ENCODE results near the gene ZNF362. TPM values are rescaled to one million over a fixed set of nuclear protein-coding genes. Genes with fewer than 3 reads are reported as not detected.

The ZNF362 gene
- total and polyA plus RNA-seq, 2 of the 13 experiments (the other 11 are each of a cell fraction or from before 2014, with no cell fraction given), result 8.3 to 14.2 TPM

GRCh38 chr1:33320619-33321165 is 64.4 kb downstream of the ZNF362 start, which contains the start of gene A3GALT2:
A3GALT2 (minus strand) TSS chr1:33321098; CDS start chr1:33321098, 0 bp downstream.
- in situ Hi-C loops (cut with HindIII; ENCODE audit: extremely low pct_ligation_motif_present, low pct_unique_long_range_greater_than_20kb) (no loop called here), intact Hi-C loops (cut with micrococcal nuclease; ENCODE audit: unreplicated experiment) (no loop called here)
- Histone ChIP-seq H3K27me3 (ENCODE audit: control insufficient read depth in 1 of 2, insufficient read depth in 2 of 2, low read length in 2 of 2) (peaks cover 6 to 33% of the 10 kb centered on the region in 2 experiments; a peak in 4 of 5 replicates), H4K20me1 (ENCODE audit: insufficient read depth, low read length) (peaks cover 15% of the 10 kb centered on the region; the same call in 1 of the 2 replicates), H3K36me3 (replicated peaks in 1 of 2; ENCODE audit: control insufficient read depth in 1 of 2, insufficient read depth in 2 of 2, low read length in 2 of 2) (peaks cover 19 to 30% of the 10 kb centered on the region in 2 experiments), H3K4me2 (ENCODE audit: low read depth, low read length) (no peak within 1 kb of the TSS), H3K4me3 (replicated peaks in 1 of 3; ENCODE audit: insufficient read depth in 1 of 3, low read depth in 2 of 3, low read length in 3 of 3) (no peak within 1 kb of the TSS), H3K9me3 (ENCODE audit: low read length) (no peaks in the 10 kb centered on the region), H2AFZ (ENCODE audit: low read length) (no peak within 1 kb of the TSS), H3K9ac (ENCODE audit: insufficient read depth, low read depth, low read length) (no peak within 1 kb of the TSS), H3K79me2 (ENCODE audit: insufficient read depth, low read length) (no peaks in the 10 kb centered on the region), H3K4me1 (ENCODE audit: insufficient read depth, low read length) (no peaks in the 10 kb centered on the region), H3K27ac (ENCODE audit: extremely low read length, insufficient read depth, low read length) (no peak within 1 kb of the TSS)
- ATAC-seq (peak; percentile 45), FAIRE-seq (no peak), DNase-seq (ENCODE audit: low spot score) (no peak)
- BruUV-seq (replicated peaks), result no TSS peak
- WGBS (ENCODE audit: low lambda C conversion rate), result 19% methylated on average over 3 of the region's 8 CpGs
- ChIA-PET CTCF (ENCODE audit: low intra/inter-chr PET ratio, low total read pairs) (no interaction called here), POLR2A (interaction anchor here (0.8 to 1.5 kb wide), 5 partner anchors 18 to 63 kb away, joined by 3 to 5 read pairs (median 3); no protein-coding TSS in a partner anchor)
- TF ChIP-seq POLR2G (IDR thresholded peaks at IDR 0.05; ENCODE audit: low read depth, low read length) (0 out of 2 replicates have a peak, but pooled peaks have one; percentile 43), DR1 (CRISPR knock-in tag; IDR thresholded peaks at IDR 0.05) (no peak)

GRCh38 chr1:33321178-33321577 is 64.9 kb downstream of the ZNF362 start:
- Histone ChIP-seq H3K4me2 (ENCODE audit: low read depth, low read length) (no peak overlapping the region), H3K9ac (ENCODE audit: insufficient read depth, low read depth, low read length) (no peak overlapping the region), H2AFZ (ENCODE audit: low read length) (no peak overlapping the region), H3K27me3 (ENCODE audit: control insufficient read depth in 1 of 2, insufficient read depth in 2 of 2, low read length in 2 of 2) (peaks cover 6 to 28% of the 10 kb centered on the region in 2 experiments; a peak in 4 of 5 replicates), H3K79me2 (ENCODE audit: insufficient read depth, low read length) (no peaks in the 10 kb centered on the region), H3K9me3 (ENCODE audit: low read length) (no peaks in the 10 kb centered on the region), H3K27ac (ENCODE audit: extremely low read length, insufficient read depth, low read length) (no peak overlapping the region), H3K4me1 (ENCODE audit: insufficient read depth, low read length) (no peaks in the 10 kb centered on the region), H3K4me3 (replicated peaks in 1 of 3; ENCODE audit: insufficient read depth in 1 of 3, low read depth in 2 of 3, low read length in 3 of 3) (no peak overlapping the region), H4K20me1 (ENCODE audit: insufficient read depth, low read length) (peaks cover 15% of the 10 kb centered on the region; the same call in 1 of the 2 replicates), H3K36me3 (replicated peaks in 1 of 2; ENCODE audit: control insufficient read depth in 1 of 2, insufficient read depth in 2 of 2, low read length in 2 of 2) (peaks cover 21 to 34% of the 10 kb centered on the region in 2 experiments)
- no TSS peak for BruUV-seq (replicated peaks)
- FAIRE-seq (no peak), ATAC-seq (peak; percentile 22), DNase-seq (ENCODE audit: low spot score) (no peak)
- ChIA-PET CTCF (ENCODE audit: low intra/inter-chr PET ratio, low total read pairs) (no interaction called here), POLR2A (interaction anchor here (0.8 to 1.5 kb wide), 5 partner anchors 17 to 64 kb away, joined by 3 to 5 read pairs (median 3); no protein-coding TSS in a partner anchor)
- intact Hi-C loops (cut with micrococcal nuclease; ENCODE audit: unreplicated experiment) (no loop called here), in situ Hi-C loops (cut with HindIII; ENCODE audit: extremely low pct_ligation_motif_present, low pct_unique_long_range_greater_than_20kb) (no loop called here)
- TF ChIP-seq ZNF839 (CRISPR knock-in tag; IDR thresholded peaks at IDR 0.05; ENCODE audit: borderline replicate concordance), result no peak
- TF ChIP-seq YY1 (IDR thresholded peaks at IDR 0.05; ENCODE audit: insufficient read depth, insufficient replicate concordance, low read depth, low read length), result no peak
- TF ChIP-seq MIER3 (CRISPR knock-in tag; IDR thresholded peaks at IDR 0.05; ENCODE audit: borderline replicate concordance), result no peak
- 0 out of 2 replicates have a peak, but pooled peaks have one; percentile 6 for TF ChIP-seq POLR2G (IDR thresholded peaks at IDR 0.05; ENCODE audit: low read depth, low read length)
- no peak for TF ChIP-seq DPF2 (CRISPR knock-in tag; IDR thresholded peaks at IDR 0.05; ENCODE audit: borderline replicate concordance, low read depth)
- TF ChIP-seq KDM2A (CRISPR knock-in tag; IDR thresholded peaks at IDR 0.05; ENCODE audit: borderline replicate concordance, low read depth), result peak; percentile 52; the same call in 1 of the 2 replicates
- 61% methylated on average over 5 of the region's 5 CpGs for whole genome bisulfite sequencing (ENCODE audit: low lambda C conversion rate)

Measured in HepG2 (cell line).